Endothelial cell of umbilical vein (primary cell): ENCODE data around the gene ZNF804A. TPM values are rescaled to one million over a fixed set of nuclear protein-coding genes. Genes with fewer than 3 reads are reported as not detected.

Source experiments
- BruUV-seq: library from RNA; stranded (reverse); fragments of 400-500 nt; replicated peaks from 2 replicates; lab custom pipeline; 2021; lab: Mats Ljungman, UMichigan
- CTCF ChIA-PET: fragments of 300-600, 350-600 bp; sonication (Branson Sonifier 250); formaldehyde crosslinking; loops from one replicate; lab custom pipeline; 2021; ENCODE audit warnings: antibody characterized with exemption, inconsistent platforms; lab: Charles Lee
- POLR2A ChIA-PET: fragments of 300-600, 350-600 bp; sonication (Branson Sonifier 250); formaldehyde crosslinking; loops from one replicate; lab custom pipeline; 2021; ENCODE audit warnings: antibody characterized with exemption, inconsistent platforms; lab: Charles Lee
- DNase-seq: peaks from one replicate; pipeline ENCODE4 v3.0.0-alpha.2; 2011; ENCODE audit warnings: low read depth, low spot score
- FAIRE-seq: peaks from 2 replicates; lab custom pipeline; 2011; peaks lifted over from hg19 to GRCh38; lab: Jason Lieb, UNC
- H2AFZ ChIP-seq: 2 replicates; pipeline ENCODE4 v1.6.0; 2012; ENCODE audit warnings: low read depth, low read length, control low read depth, inconsistent platforms
- H3K27ac ChIP-seq: 2 replicates; pipeline ENCODE4 v1.5.1; 2011; ENCODE audit warnings: low read depth, mild to moderate bottlenecking, control low read depth, low read length, moderate library complexity; ENCODE audit not compliant: insufficient read depth
- H3K27me3 ChIP-seq, 2 experiments: 2 replicates each; pipeline versions ENCODE4 v1.6.0 to v1.6.1; 2011; ENCODE audit warnings: low read length in 2 of 2, mixed read lengths in 1 of 2; ENCODE audit not compliant: control insufficient read depth in 2 of 2, insufficient read depth in 2 of 2
- H3K36me3 ChIP-seq, 2 experiments: 2 replicates in 1 of 2; 3 replicates in 1 of 2; pipeline ENCODE4 v1.5.1; 2011; ENCODE audit warnings: low read length in 2 of 2, mild to moderate bottlenecking in 1 of 2, moderate library complexity in 1 of 2; ENCODE audit not compliant: control insufficient read depth in 2 of 2, insufficient read depth in 2 of 2; ENCODE audit errors: extremely low read depth in 1 of 2
- H3K4me1 ChIP-seq: 3 replicates; pipeline ENCODE4 v1.5.1; 2011; ENCODE audit warnings: mild to moderate bottlenecking, low read length; ENCODE audit not compliant: control insufficient read depth, insufficient read depth; ENCODE audit errors: extremely low read depth
- H3K4me2 ChIP-seq: 2 replicates; pipeline ENCODE4 v1.6.1; 2011; ENCODE audit warnings: low read length, control low read depth, mixed read lengths; ENCODE audit not compliant: insufficient read depth
- H3K4me3 ChIP-seq, 3 experiments: fragments of 200-600 bp in 1 of 3; sonication (generic), shearing (Covaris generic) in 1 of 3; replicated peaks in 1 of 3; 2 replicates each; pipeline ENCODE4 v1.5.1; 2011 to 2016; ENCODE audit warnings: control low read depth in 3 of 3, low read length in 3 of 3, mild to moderate bottlenecking in 2 of 3, inconsistent platforms in 1 of 3, low read depth in 1 of 3, moderate library complexity in 1 of 3; ENCODE audit not compliant: insufficient read depth in 1 of 3
- H3K79me2 ChIP-seq: 2 replicates; pipeline ENCODE4 v1.6.0; 2012; ENCODE audit warnings: low read length, inconsistent platforms; ENCODE audit not compliant: control insufficient read depth, insufficient read depth
- H3K9ac ChIP-seq: replicated peaks from 2 replicates; pipeline ENCODE3; 2011; ENCODE audit warnings: low read length, control low read depth; ENCODE audit not compliant: insufficient read depth; ENCODE audit errors: extremely low read depth
- H3K9me1 ChIP-seq: replicated peaks from 3 replicates; pipeline ENCODE4 v1.6.0; 2011; ENCODE audit warnings: mild to moderate bottlenecking, low read length; ENCODE audit not compliant: control insufficient read depth, insufficient read depth; ENCODE audit errors: extremely low read depth
- H3K9me3 ChIP-seq: replicated peaks from 2 replicates; pipeline ENCODE4 v1.5.1; 2012; ENCODE audit warnings: low read length, inconsistent platforms; ENCODE audit not compliant: control insufficient read depth, insufficient read depth
- H4K20me1 ChIP-seq: replicated peaks from 2 replicates; pipeline ENCODE3; 2011; ENCODE audit warnings: mild to moderate bottlenecking, low read length; ENCODE audit not compliant: control insufficient read depth, insufficient read depth; ENCODE audit errors: extremely low read depth
- EZH2 ChIP-seq: IDR thresholded peaks from 2 replicates; pipeline ENCODE4 v1.6.1; 2012; ENCODE audit warnings: borderline replicate concordance, low read depth, mild to moderate bottlenecking, moderate library complexity, low read length, inconsistent platforms; ENCODE audit not compliant: severe bottlenecking
- FOS ChIP-seq: IDR thresholded peaks from 2 replicates; pipeline ENCODE4 v1.6.1; 2011; ENCODE audit warnings: mild to moderate bottlenecking, low read length, moderate library complexity, borderline replicate concordance; ENCODE audit not compliant: insufficient read depth
- JUN ChIP-seq: IDR thresholded peaks from 2 replicates; pipeline ENCODE4 v1.6.1; 2011; ENCODE audit warnings: borderline replicate concordance, low read depth; ENCODE audit not compliant: insufficient read length, insufficient read depth
- MYC ChIP-seq: IDR thresholded peaks from one replicate; pipeline ENCODE4 v1.6.1; 2011; ENCODE audit warnings: mild to moderate bottlenecking, low read depth, low read length
- POLR2A ChIP-seq: IDR thresholded peaks from 2 replicates; pipeline ENCODE4 v1.6.1; 2012; ENCODE audit warnings: low read depth, mild to moderate bottlenecking, control low read depth, low read length
- POLR2AphosphoS5 ChIP-seq: IDR thresholded peaks from 2 replicates; pipeline ENCODE4 v1.6.1; 2012; ENCODE audit warnings: low read depth, mild to moderate bottlenecking, control low read depth, low read length, moderate library complexity; ENCODE audit not compliant: insufficient read depth
- dilution Hi-C: fragments of 300-500 bp; cut with MboI; formaldehyde crosslinking; loops from one replicate; pipeline ENCODE4 v1.15.0; 2019; ENCODE audit warnings: low sequenced_read_pairs; ENCODE audit not compliant: extremely low pct_ligation_motif_present
- intact Hi-C: fragments of 100-400 bp; cut with micrococcal nuclease; formaldehyde crosslinking; loops from one replicate; pipeline ENCODE4 v1.10.0; 2022
- polyA plus RNA-seq, 4 experiments: library from polyadenylated mRNA; depleted of rRNA in 3 of 4; stranded (reverse) in 3 of 4; unstranded in 1 of 4; fragments of >200 nt; gene quantifications; 2 replicates each; pipeline versions ENCODE4 v1.2.1 to v1.2.3, GENCODE V29; 2011 to 2012; ENCODE audit warnings: missing spikeins in 1 of 4
- total RNA-seq: library from RNA; stranded (reverse); gene quantifications from 2 replicates; pipeline ENCODE4 v1.2.3, GENCODE V29; 2021
- TF ChIP-seq, protein P1 (sequence below), 2 donors: IDR thresholded peaks; 1 replicate in 1 of 2; 2 replicates in 1 of 2; pipeline ENCODE4 v1.5.1; 2011; ENCODE audit warnings: low read length in 2 of 2, mild to moderate bottlenecking in 2 of 2, moderate library complexity in 2 of 2, control low read depth in 1 of 2, inconsistent platforms in 1 of 2, low read depth in 1 of 2; ENCODE audit not compliant: insufficient read depth in 1 of 2; ENCODE audit errors: extremely low read depth in 1 of 2
- TF ChIP-seq, protein P2 (sequence below): IDR thresholded peaks from 2 replicates; pipeline ENCODE4 v1.6.1; 2011; ENCODE audit not compliant: insufficient read depth, insufficient read length

ZNF804A gene
- total and polyA plus RNA-seq, 2 donors (not counting 3 experiments of a cell fraction or from before 2014, with no cell fraction given): 0.22 TPM; not detected in 1

DNA sequence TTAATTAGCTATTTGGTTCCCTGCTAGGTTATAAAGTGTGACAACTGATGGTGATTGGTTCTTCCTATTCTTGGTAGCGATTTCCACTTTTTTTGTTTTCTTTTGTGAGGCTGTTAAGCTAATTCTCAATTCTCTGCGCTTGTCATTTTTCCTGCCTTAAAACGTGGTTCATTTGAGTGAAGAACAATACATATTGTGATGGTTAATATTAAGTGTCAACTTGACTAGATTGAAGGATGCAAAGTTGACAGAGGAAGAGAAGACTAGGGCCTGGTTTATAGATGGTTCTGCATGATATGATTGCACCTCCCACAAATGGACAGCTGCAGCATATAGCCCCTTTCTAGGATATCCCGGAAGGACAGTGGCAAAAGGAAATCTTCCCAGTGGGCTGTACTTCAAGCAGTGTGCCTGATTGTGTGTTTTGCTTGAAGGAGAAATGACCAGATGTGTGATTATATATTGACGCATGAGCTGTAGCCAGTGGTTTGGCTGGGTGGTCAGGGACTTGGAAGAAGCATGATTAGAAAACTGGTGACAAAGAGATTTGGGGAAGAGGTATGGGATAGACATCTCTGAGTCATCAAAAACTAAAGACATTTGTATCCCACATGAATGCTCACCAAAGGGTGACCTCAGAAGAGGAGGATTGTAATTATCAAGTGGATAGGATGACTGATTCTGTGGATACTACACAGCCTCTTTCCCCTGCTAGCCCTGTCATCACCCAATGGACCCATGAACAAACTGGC, 39.4 kb upstream of the ZNF804A start:
- no peaks in the 10 kb centered on the region for H4K20me1 ChIP-seq
- intact Hi-C loops (no loop called here), dilution Hi-C loops (no loop called here)
- CTCF ChIA-PET: no interaction called here
- no peak overlapping the region for H3K27ac ChIP-seq
- H3K9me3 ChIP-seq: no peaks in the 10 kb centered on the region
- FAIRE-seq: no peak
- TF ChIP-seq JUN (no peak), MYC (no peak), FOS (no peak), EZH2 (no peak), POLR2AphosphoS5 (no peak), POLR2A (no peak)
- TF ChIP-seq, protein P1, sequence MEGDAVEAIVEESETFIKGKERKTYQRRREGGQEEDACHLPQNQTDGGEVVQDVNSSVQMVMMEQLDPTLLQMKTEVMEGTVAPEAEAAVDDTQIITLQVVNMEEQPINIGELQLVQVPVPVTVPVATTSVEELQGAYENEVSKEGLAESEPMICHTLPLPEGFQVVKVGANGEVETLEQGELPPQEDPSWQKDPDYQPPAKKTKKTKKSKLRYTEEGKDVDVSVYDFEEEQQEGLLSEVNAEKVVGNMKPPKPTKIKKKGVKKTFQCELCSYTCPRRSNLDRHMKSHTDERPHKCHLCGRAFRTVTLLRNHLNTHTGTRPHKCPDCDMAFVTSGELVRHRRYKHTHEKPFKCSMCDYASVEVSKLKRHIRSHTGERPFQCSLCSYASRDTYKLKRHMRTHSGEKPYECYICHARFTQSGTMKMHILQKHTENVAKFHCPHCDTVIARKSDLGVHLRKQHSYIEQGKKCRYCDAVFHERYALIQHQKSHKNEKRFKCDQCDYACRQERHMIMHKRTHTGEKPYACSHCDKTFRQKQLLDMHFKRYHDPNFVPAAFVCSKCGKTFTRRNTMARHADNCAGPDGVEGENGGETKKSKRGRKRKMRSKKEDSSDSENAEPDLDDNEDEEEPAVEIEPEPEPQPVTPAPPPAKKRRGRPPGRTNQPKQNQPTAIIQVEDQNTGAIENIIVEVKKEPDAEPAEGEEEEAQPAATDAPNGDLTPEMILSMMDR (IDR thresholded peaks at IDR 0.05; ENCODE audit: extremely low read depth in 1 of 2, insufficient read depth in 1 of 2, low read depth in 1 of 2, low read length in 2 of 2): no peak
- TF ChIP-seq, protein P2, sequence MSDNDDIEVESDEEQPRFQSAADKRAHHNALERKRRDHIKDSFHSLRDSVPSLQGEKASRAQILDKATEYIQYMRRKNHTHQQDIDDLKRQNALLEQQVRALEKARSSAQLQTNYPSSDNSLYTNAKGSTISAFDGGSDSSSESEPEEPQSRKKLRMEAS: no peak
- H3K9me1 ChIP-seq: no peaks in the 10 kb centered on the region
- no peak overlapping the region for H3K4me3 ChIP-seq
- no TSS peak for BruUV-seq
- no peak overlapping the region for H2AFZ ChIP-seq
- no peaks in the 10 kb centered on the region for H3K27me3 ChIP-seq
- DNase-seq: no peak
- no peak overlapping the region for H3K4me2 ChIP-seq
- H3K79me2 ChIP-seq: no peaks in the 10 kb centered on the region
- no peaks in the 10 kb centered on the region for H3K36me3 ChIP-seq
- H3K4me1 ChIP-seq: no peaks in the 10 kb centered on the region
- H3K9ac ChIP-seq: no peak overlapping the region
- POLR2A ChIA-PET: no interaction called here
